ENCODE results near the gene ISX.
A peak's percentile ranks its signal among the peaks of the same experiment; 100 is the strongest.

ISX gene

DNA sequence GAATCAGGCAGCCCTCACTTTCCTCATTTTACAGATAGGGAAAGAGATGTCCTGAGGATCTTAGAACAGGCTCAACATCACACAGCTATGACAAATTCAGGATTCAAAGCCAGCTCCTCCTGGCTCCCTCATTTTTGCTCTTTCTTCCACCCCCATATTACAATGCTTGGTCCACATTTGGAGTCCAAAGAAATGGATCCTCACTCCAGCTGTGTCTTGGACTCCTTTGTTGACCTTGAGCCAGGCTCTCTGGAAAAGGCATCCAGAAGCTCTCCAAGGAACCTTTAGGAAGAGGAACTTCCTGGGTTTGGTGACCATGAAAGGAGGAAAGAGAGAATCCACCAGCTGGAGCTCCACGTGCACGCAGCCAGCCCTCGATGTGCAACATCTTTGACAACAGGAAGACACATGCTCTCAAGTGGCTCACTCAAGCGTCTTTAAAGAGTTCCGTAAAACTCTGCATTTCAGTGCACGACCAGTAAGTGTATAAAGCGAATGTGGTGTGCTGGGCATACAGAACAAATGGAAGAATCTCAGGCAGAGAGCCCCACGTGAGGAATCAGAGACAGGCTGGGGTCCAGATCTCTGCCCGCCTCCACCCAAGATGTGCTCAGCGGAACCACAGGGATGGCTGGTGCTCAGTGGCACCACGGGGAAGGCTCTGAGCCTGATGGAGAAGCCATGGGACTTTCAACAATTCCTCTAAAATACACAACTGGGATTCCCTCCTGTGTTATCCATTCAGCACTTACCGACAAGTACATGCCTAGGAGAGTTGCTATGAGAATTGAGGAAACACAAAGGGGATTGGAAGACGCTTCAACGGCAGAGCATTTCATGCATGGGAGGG lies 48.4 kb downstream of the ISX start:
- no peak for DNase-seq

GRCh38 chr22:35115515-35115914 lies 49.6 kb downstream of the ISX start:
- no peak for DNase-seq

- DNase-seq, result no peak
Observed at GRCh38 chr22:35116269-35116668, 50.3 kb downstream of the ISX start.

GRCh38 chr22:35116817-35117216 lies 50.9 kb downstream of the ISX start:
- no peak for DNase-seq

- DNase-seq, result no peak
Observed at GRCh38 chr22:35119494-35119893, 53.5 kb downstream of the ISX start.

- no peak for DNase-seq
Observed at GRCh38 chr22:35124691-35125219, 58.8 kb downstream of the ISX start.

DNA sequence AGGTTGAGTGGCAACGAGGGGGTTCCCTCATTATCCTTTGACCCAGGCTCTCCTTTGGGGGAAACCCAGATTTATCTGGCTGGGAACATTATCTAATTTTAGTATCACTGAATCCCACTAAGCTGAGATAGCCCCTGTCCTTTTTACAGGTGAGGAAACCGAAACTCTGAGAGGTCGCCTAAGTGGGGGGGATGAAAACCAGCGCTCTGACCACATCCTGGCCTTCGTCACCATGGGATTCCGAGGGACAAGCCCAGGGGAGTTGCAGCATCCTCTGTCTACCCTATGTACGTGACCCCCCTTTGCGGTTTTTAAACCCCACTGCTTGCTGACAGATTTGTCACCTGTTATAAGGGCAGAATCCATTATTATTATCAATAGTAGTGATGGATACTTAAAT lies 61.0 kb downstream of the ISX start:
- no peak for DNase-seq

- no peak for DNase-seq
Observed at GRCh38 chr22:35128637-35129036, 62.7 kb downstream of the ISX start.

DNA sequence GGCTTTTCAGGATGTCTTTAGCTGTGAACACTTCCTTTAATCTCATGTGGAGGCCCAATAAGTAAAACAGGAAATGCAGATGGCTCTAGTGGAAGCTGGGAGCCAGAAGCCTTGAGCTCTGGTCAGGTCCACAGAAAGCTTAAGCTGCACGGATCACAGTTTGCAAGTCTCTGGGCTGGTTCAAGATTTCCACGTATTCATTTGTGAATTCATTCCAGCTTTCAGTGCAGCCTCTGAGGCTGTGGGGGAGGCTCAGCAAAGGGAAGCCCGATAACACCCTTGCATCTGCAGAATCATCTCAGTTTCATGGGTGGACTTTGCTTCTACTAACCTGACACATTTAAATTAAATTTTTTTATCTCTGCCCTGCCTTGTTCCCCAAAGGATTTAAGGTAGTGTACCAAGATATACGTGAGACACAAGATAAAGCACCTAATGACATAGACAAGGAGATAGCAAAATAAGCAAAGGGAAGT lies 65.6 kb downstream of the ISX start:
- no peak for DNase-seq

- DNase-seq, result no peak
Observed at GRCh38 chr22:35132568-35132967, 66.6 kb downstream of the ISX start.

DNA sequence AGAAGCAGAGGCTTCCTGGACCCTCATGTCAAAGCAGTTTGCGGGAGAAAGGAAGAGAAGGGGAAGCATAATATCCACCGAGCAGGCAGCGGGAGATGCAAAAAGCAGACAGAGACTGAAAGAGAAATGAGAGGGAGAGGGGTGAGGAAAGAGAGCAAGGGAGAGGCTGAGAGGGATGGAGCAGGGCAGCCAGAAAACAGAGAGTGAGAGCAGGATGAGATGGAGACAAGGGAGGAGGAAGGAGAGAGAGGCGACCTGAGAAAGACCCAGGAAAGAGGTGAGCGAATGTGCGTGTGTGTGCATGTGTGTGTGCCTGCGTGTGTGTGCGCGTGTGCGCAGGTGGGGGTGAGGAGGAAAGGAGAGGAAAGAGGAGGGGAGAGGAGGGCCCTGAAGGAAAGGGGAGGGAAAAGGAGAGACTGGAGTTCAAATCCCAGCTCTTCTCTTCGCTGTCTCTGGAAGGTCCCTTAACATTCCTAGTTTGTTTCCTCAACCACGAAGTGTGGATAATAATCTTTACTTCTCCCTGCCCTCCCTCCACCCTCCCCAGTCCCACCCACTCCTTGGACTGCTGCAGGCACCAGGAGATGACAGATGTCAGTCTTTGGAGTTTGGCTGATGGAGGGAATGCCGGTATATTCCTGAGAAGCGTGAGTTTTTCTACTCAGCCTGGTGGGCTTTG lies 67.9 kb downstream of the ISX start:
- no peak for DNase-seq

- no peak for DNase-seq
Observed at GRCh38 chr22:35134637-35135036, 68.7 kb downstream of the ISX start.

DNA sequence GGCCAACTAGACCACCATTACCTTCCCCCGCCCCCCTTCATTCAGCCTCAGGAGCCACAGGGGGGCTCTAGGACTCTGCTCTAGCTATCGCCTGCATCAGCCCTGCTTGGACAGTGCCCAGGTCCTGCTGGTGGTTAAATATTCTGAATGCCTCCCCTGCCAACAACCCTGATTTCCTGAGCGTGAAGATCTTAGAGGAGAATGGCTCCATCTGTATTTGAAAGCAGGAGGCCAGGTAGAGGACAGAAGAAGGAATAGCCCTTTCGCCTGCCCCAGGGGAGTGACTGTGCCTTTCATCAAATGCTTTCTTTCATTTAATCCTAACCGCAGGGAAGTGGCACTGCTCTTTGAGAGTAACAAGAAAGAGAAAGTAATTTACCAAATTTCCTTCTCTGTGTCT lies 69.2 kb downstream of the ISX start:
- DNase-seq, result peak; percentile 56
